Peyer's patch (tissue), 4 donors: Measurements from ENCODE around the gene STXBP1.

Experiments used
- CTCF ChIP-seq, 6 experiments: fragments of 450-650 bp in 4 of 6; fragments of 200-600 bp in 2 of 6; sonication (generic) in 1 of 6; IDR thresholded peaks; one replicate each; pipeline ENCODE4 v1.5.1; 2017 to 2019; ENCODE audit warnings: antibody characterized with exemption in 6 of 6, mild to moderate bottlenecking in 3 of 6, moderate library complexity in 1 of 6
- POLR2A ChIP-seq, 2 donors: fragments of 450-650 bp; IDR thresholded peaks; one replicate each; pipeline ENCODE4 v1.5.1; 2017; ENCODE audit warnings: antibody characterized with exemption in 2 of 2, mild to moderate bottlenecking in 2 of 2, moderate library complexity in 2 of 2

- no peak for TF ChIP-seq CTCF (IDR thresholded peaks at IDR 0.05)
- no peak for TF ChIP-seq POLR2A (IDR thresholded peaks at IDR 0.05)
Observed at GRCh38 chr9:127708952-127709587, 97.0 kb downstream of the STXBP1 start.
